GM12878 (cell line): ENCODE results near the gene CAV1. TPM values are rescaled to one million over a fixed set of nuclear protein-coding genes. Genes with fewer than 3 reads are reported as not detected.

ENCODE experiments used
- ATAC-seq: fragments of 200-7000 bp; cut with Tn5 transposase; 3 replicates; pipeline ENCODE4 v1.9.1; 2020; ENCODE audit warnings: mild to moderate bottlenecking, moderate library complexity
- BruUV-seq: library from RNA; stranded (reverse); fragments of 400-500 nt; replicated peaks from 2 replicates; lab custom pipeline; 2021; lab: Mats Ljungman, UMichigan
- CTCF ChIA-PET: fragments of 300-600 bp; sonication (Branson Sonifier 250); formaldehyde crosslinking; extraction: SDS; loops from one replicate; lab custom pipeline; 2021; ENCODE audit warnings: inconsistent platforms; lab: Yijun Ruan, JAX
- POLR2A ChIA-PET: fragments of 350-600 bp; formaldehyde crosslinking; extraction: SDS; loops from one replicate; lab custom pipeline; 2021; ENCODE audit warnings: inconsistent platforms; lab: Charles Lee
- RAD21 ChIA-PET: fragments of 300-600 bp; sonication (Branson Sonifier 250); formaldehyde crosslinking; loops from one replicate; lab custom pipeline; 2023; ENCODE audit warnings: antibody characterized with exemption; ENCODE audit not compliant: unreplicated experiment; lab: Charles Lee
- SMC1A ChIA-PET: fragments of 300-600 bp; sonication (Branson Sonifier 250); formaldehyde crosslinking; loops from one replicate; lab custom pipeline; 2023; ENCODE audit not compliant: unreplicated experiment, uncharacterized antibody; lab: Charles Lee
- DNase-seq: peaks from one replicate; pipeline ENCODE4 v3.0.0-alpha.2; 2011; ENCODE audit warnings: low read depth, low spot score
- FAIRE-seq: peaks from 3 replicates; lab custom pipeline; 2011; peaks lifted over from hg19 to GRCh38; lab: Jason Lieb, UNC
- H2AFZ ChIP-seq: 2 replicates; pipeline ENCODE4 v1.6.0; 2011; ENCODE audit warnings: low read depth, low read length, control low read depth; ENCODE audit not compliant: control insufficient read depth
- H3K27ac ChIP-seq: 2 replicates; pipeline ENCODE4 v1.5.1; 2011; ENCODE audit warnings: control low read depth; ENCODE audit not compliant: control insufficient read depth, insufficient read depth
- H3K27me3 ChIP-seq, 2 experiments: replicated peaks in 1 of 2; 2 replicates each; pipeline versions ENCODE4 v1.6.0 to v1.6.1; 2011; ENCODE audit warnings: low read length in 1 of 2; ENCODE audit not compliant: control insufficient read depth in 2 of 2, insufficient read depth in 2 of 2
- H3K36me3 ChIP-seq, 2 experiments: 2 replicates each; pipeline ENCODE4 v1.5.1; 2011; ENCODE audit warnings: low read length in 1 of 2; ENCODE audit not compliant: control insufficient read depth in 2 of 2, insufficient read depth in 2 of 2
- H3K4me1 ChIP-seq: 2 replicates; pipeline ENCODE4 v1.6.1; 2011; ENCODE audit warnings: mild to moderate bottlenecking, low read length, moderate library complexity, mixed read lengths; ENCODE audit not compliant: control insufficient read depth, insufficient read depth
- H3K4me2 ChIP-seq: 2 replicates; pipeline ENCODE4 v1.6.0; 2011; ENCODE audit warnings: control low read depth; ENCODE audit not compliant: control insufficient read depth, insufficient read depth
- H3K4me3 ChIP-seq: fragments of 200-600 bp; sonication (generic); 2 replicates; pipeline ENCODE4 v1.5.1; 2016
- H3K79me2 ChIP-seq: 2 replicates; pipeline ENCODE4 v1.6.0; 2011; ENCODE audit warnings: low read length; ENCODE audit not compliant: control insufficient read depth, insufficient read depth
- H3K9ac ChIP-seq: 2 replicates; pipeline ENCODE4 v1.8.0; 2011; ENCODE audit warnings: low read length, control low read depth, mixed read lengths; ENCODE audit not compliant: control insufficient read depth, insufficient read depth
- H3K9me3 ChIP-seq: replicated peaks from 3 replicates; pipeline ENCODE4 v1.5.1; 2011; ENCODE audit warnings: mild to moderate bottlenecking, low read length; ENCODE audit not compliant: control insufficient read depth, insufficient read depth
- H4K20me1 ChIP-seq: 2 replicates; pipeline ENCODE4 v1.6.0; 2011; ENCODE audit not compliant: control insufficient read depth, insufficient read depth
- BCL11A ChIP-seq: IDR thresholded peaks from 2 replicates; pipeline ENCODE4 v1.6.1; 2011; ENCODE audit warnings: low read depth, low read length
- EED ChIP-seq: sonication (generic); IDR thresholded peaks from 2 replicates; pipeline ENCODE4 v1.6.1; 2016; ENCODE audit warnings: antibody characterized with exemption, low read depth
- GATAD2B ChIP-seq: fragments of 450-650 bp; conservative IDR thresholded peaks from 2 replicates; pipeline ENCODE4 v1.6.1; 2017; ENCODE audit warnings: low read depth, mild to moderate bottlenecking, moderate library complexity
- IRF4 ChIP-seq: IDR thresholded peaks from 2 replicates; pipeline ENCODE4 v1.6.1; 2011; ENCODE audit warnings: low read depth, low read length
- MXI1 ChIP-seq: fragments of 150-350 bp; IDR thresholded peaks from 2 replicates; pipeline ENCODE4 v1.6.1; 2011; ENCODE audit warnings: low read depth, mild to moderate bottlenecking, inconsistent platforms, low read length, improper control_type of control experiment
- SUZ12 ChIP-seq: fragments of 200-600 bp; sonication (generic); IDR thresholded peaks from one replicate; pipeline ENCODE4 v1.6.1; 2018; ENCODE audit warnings: antibody characterized with exemption, mild to moderate bottlenecking; ENCODE audit not compliant: unreplicated experiment
- WGBS: methylation state at CpG from one replicate; pipeline ENCODE4 v1.1.6; 2016; ENCODE audit warnings: low lambda C conversion rate; ENCODE audit not compliant: insufficient replicate concordance, insufficient coverage; ENCODE audit errors: missing lambda C conversion rate; 5-methylcytosine and 5-hydroxymethylcytosine counted together
- in situ Hi-C: fragments of 300-500 bp; cut with MboI; formaldehyde crosslinking; loops from 9 replicates; pipeline ENCODE4 v1.14.3; 2018; ENCODE audit warnings: mixed read lengths
- intact Hi-C: fragments of 100-400 bp; cut with micrococcal nuclease; formaldehyde crosslinking; loops from one replicate; pipeline ENCODE4 v1.14.2; 2022; ENCODE audit not compliant: unreplicated experiment
- polyA plus RNA-seq, 11 experiments: library from polyadenylated mRNA; depleted of rRNA in 4 of 11; unstranded in 6 of 11; stranded (reverse) in 5 of 11; fragments of >200 nt; fragmentation: Nextera tagmentation in 4 of 11; fragmentation: Illumina TruSeq in 1 of 11; extraction: Ambion mirVana in 4 of 11; extraction: Trizol in 1 of 11; gene quantifications; 1 replicate in 1 of 11; 2 replicates in 10 of 11; pipeline versions ENCODE4 v1.2.1 to v1.2.3, GENCODE V29; 2011 to 2016; ENCODE audit warnings: inconsistent platforms in 2 of 11, missing spikeins in 2 of 11, low read depth in 1 of 11
- total RNA-seq, 4 experiments: library from RNA; depleted of rRNA in 3 of 4; stranded (reverse); fragments of >200 nt in 3 of 4; fragmentation: Illumina TruSeq in 1 of 4; extraction: Trizol in 1 of 4; gene quantifications; 2 replicates each; pipeline versions ENCODE4 v1.2.1 to v1.2.3, GENCODE V29; 2013 to 2021
- TF ChIP-seq, protein P1 (sequence below): fragments of 450-650 bp; IDR thresholded peaks from 2 replicates; pipeline ENCODE4 v1.6.1; 2017; ENCODE audit warnings: low read depth, mild to moderate bottlenecking, moderate library complexity

CAV1 gene
- total and polyA plus RNA-seq, 10 of the 15 experiments (the other 5 are each of a cell fraction or from before 2014, with no cell fraction given): 0.45 to 26.5 (median 2.0) TPM

GRCh38 chr7:116524221-116524608 lies 621 bp upstream of the CAV1 start:
- Histone ChIP-seq H4K20me1 (no peaks in the 10 kb centered on the region), H3K36me3 (no peaks in the 10 kb centered on the region), H3K4me3 (no peak overlapping the region), H2AFZ (no peak overlapping the region), H3K27me3 (0 out of 4 replicates have a peak, but pooled peaks cover 0 to 3% of the 10 kb centered on the region in 2 experiments), H3K79me2 (no peaks in the 10 kb centered on the region), H3K27ac (no peak overlapping the region), H3K4me1 (peaks cover 13% of the 10 kb centered on the region), H3K4me2 (no peak overlapping the region; the same call in 1 of the 2 replicates), H3K9me3 (no peaks in the 10 kb centered on the region), H3K9ac (no peak overlapping the region)
- FAIRE-seq: no peak
- ATAC-seq: no peak
- SMC1A ChIA-PET: interaction anchor here (0.9 to 1.5 kb wide), 3 partner anchors 61 to 344 kb away, joined by 3 to 4 read pairs (median 4); no protein-coding TSS in a partner anchor
- CTCF ChIA-PET: interaction anchor here (1.0 kb wide), 1 partner anchor 9 kb away, joined by 4 read pairs; no protein-coding TSS in a partner anchor
- intact Hi-C loops: no loop called here
- RAD21 ChIA-PET: no interaction called here
- BruUV-seq: no TSS peak
- WGBS: 29% methylated on average over 10 of the region's 10 CpGs
- POLR2A ChIA-PET: no interaction called here
- TF ChIP-seq BCL11A (no peak), MXI1 (no peak)
- DNase-seq: no peak
- in situ Hi-C loops: no loop called here

DNA sequence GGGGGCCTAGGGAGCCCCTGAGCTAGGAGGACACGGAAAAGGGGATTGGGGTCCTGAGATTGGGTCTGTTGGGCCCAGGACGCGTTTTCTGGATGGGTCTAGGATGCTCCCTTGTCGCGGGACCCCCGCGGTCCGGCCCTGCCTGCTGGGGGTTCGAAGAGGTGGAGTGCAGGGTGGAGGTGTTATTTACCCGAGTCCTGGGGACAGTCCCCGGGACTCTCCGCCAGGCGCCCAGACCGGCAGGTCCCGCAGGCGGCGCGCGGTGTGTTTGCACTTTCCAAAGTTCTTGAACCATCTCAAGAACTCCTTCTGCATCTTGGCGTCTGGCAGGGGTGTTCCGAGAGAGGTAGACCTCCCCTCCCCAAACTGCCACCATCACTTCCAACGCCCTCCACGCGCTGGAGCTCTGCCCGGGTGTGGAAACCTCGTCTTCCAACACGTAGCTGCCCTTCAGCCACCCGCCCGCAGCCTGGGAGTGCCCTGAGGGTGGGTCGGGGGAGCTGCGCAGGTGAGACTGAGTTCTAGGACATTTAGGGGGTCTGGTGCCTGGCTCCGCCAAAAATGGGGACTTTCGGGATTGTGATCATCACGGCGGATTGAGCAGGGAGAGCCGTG lies 569 bp downstream of the CAV1 start:
- FAIRE-seq (no peak), DNase-seq (no peak), ATAC-seq (peak; percentile 77)
- Histone ChIP-seq H3K9ac (peak overlapping the region; percentile 44; the same call in 1 of the 2 replicates), H3K4me2 (peak overlapping the region; percentile 95), H4K20me1 (no peaks in the 10 kb centered on the region), H3K4me1 (peaks cover 25% of the 10 kb centered on the region), H2AFZ (peak overlapping the region; percentile 87), H3K36me3 (no peaks in the 10 kb centered on the region), H3K9me3 (no peaks in the 10 kb centered on the region), H3K4me3 (peak overlapping the region; percentile 69), H3K27ac (no peak overlapping the region), H3K27me3 (0 out of 4 replicates have a peak, but pooled peaks cover 0 to 3% of the 10 kb centered on the region in 2 experiments), H3K79me2 (no peaks in the 10 kb centered on the region)
- TF ChIP-seq GATAD2B: 0 out of 2 replicates have a peak, but pooled peaks have one; percentile 18
- no peak for TF ChIP-seq SUZ12
- peak; percentile 13; the same call in 1 of the 2 replicates for TF ChIP-seq EED
- no peak for TF ChIP-seq IRF4
- TF ChIP-seq, protein P1, sequence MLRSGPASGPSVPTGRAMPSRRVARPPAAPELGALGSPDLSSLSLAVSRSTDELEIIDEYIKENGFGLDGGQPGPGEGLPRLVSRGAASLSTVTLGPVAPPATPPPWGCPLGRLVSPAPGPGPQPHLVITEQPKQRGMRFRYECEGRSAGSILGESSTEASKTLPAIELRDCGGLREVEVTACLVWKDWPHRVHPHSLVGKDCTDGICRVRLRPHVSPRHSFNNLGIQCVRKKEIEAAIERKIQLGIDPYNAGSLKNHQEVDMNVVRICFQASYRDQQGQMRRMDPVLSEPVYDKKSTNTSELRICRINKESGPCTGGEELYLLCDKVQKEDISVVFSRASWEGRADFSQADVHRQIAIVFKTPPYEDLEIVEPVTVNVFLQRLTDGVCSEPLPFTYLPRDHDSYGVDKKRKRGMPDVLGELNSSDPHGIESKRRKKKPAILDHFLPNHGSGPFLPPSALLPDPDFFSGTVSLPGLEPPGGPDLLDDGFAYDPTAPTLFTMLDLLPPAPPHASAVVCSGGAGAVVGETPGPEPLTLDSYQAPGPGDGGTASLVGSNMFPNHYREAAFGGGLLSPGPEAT: peak; percentile 42; the same call in 1 of the 2 replicates
- BruUV-seq: no TSS peak
- ChIA-PET POLR2A (no interaction called here), SMC1A (interaction anchor here (0.7 to 2.7 kb wide), 9 partner anchors 15 to 387 kb away, joined by 3 to 16 read pairs (median 3); no protein-coding TSS in a partner anchor), CTCF (interaction anchor here (0.5 to 3.1 kb wide), 19 partner anchors 9 to 705 kb away, joined by 3 to 29 read pairs (median 6); no protein-coding TSS in a partner anchor), RAD21 (interaction anchor here (1.0 to 3.1 kb wide), 11 partner anchors 10 to 345 kb away, joined by 3 to 20 read pairs (median 5); no protein-coding TSS in a partner anchor)
- under 1% methylated on average over 33 of the region's 36 CpGs for WGBS
- in situ Hi-C loops (no loop called here), intact Hi-C loops (loop anchor here (5.0 kb wide), 1 partner anchor 353 kb away; no protein-coding TSS in a partner anchor)
